T-cell (primary cell): ENCODE measurements around the gene EFCC1. TPM values are rescaled to one million over a fixed set of nuclear protein-coding genes. Genes with fewer than 3 reads are reported as not detected.
A peak's percentile ranks its signal among the peaks of the same experiment; 100 is the strongest.

ENCODE experiments used
- ATAC-seq, 4 experiments: fragments of 200-7000 bp in 3 of 4; fragments of 150-1000 bp in 1 of 4; cut with Tn5 transposase; replicated peaks in 1 of 4; 1 replicate in 3 of 4; 2 replicates in 1 of 4; pipeline ENCODE4 v1.10.0; 2021; ENCODE audit warnings: moderate library complexity in 3 of 4, mild to moderate bottlenecking in 2 of 4, moderate number of reproducible peaks in 1 of 4
- CTCF ChIA-PET, 2 donors: fragments of 300-600 bp; sonication (Branson Sonifier 250); formaldehyde crosslinking; loops; one replicate each; lab custom pipeline; 2022; ENCODE audit warnings: antibody characterized with exemption in 2 of 2; lab: Charles Lee
- POLR2A ChIA-PET, 2 donors: fragments of 300-600 bp; sonication (Branson Sonifier 250); formaldehyde crosslinking; loops; one replicate each; lab custom pipeline; 2022; ENCODE audit warnings: antibody characterized with exemption in 2 of 2; lab: Charles Lee
- DNase-seq, 35 experiments: peaks; one replicate each; pipeline versions ENCODE4 v3.0.0 to v3.0.0-alpha.2; 2013 to 2023
- H3K27ac ChIP-seq: one replicate; pipeline ENCODE4 v1.5.1; 2013; ENCODE audit warnings: low read length
- H3K27me3 ChIP-seq, 2 experiments: replicated peaks in 1 of 2; 1 replicate in 1 of 2; 2 replicates in 1 of 2; pipeline versions ENCODE4 v1.6.1 to v1.7.0; 2013; ENCODE audit warnings: low read length in 1 of 2, mixed read lengths in 1 of 2; ENCODE audit not compliant: control insufficient read depth in 2 of 2, insufficient read depth in 2 of 2; ENCODE audit errors: extremely low read depth in 1 of 2
- H3K36me3 ChIP-seq, 2 donors: 1 replicate in 1 of 2; 2 replicates in 1 of 2; pipeline versions ENCODE4 v1.6.1 to v1.7.0; 2013; ENCODE audit warnings: low read length in 1 of 2; ENCODE audit not compliant: control insufficient read depth in 2 of 2, insufficient read depth in 1 of 2; ENCODE audit errors: extremely low read depth in 1 of 2
- H3K4me1 ChIP-seq, 2 experiments: 1 replicate in 1 of 2; 2 replicates in 1 of 2; pipeline versions ENCODE4 v1.6.1 to v1.7.0; 2013; ENCODE audit warnings: low read length in 2 of 2, mixed read lengths in 1 of 2; ENCODE audit not compliant: insufficient read depth in 2 of 2, control insufficient read depth in 1 of 2; ENCODE audit errors: extremely low read depth in 1 of 2
- H3K4me3 ChIP-seq, 2 donors: 1 replicate in 1 of 2; 2 replicates in 1 of 2; pipeline versions ENCODE4 v1.5.1 to v1.7.0; 2013; ENCODE audit warnings: mild to moderate bottlenecking in 2 of 2, low read length in 1 of 2, moderate library complexity in 1 of 2; ENCODE audit not compliant: control insufficient read depth in 1 of 2; ENCODE audit errors: extremely low read depth in 1 of 2
- H3K9me3 ChIP-seq: 2 replicates; pipeline ENCODE4 v1.7.0; 2013
- H3K27ac Mint-ChIP-seq, 2 donors: one replicate each; pipeline ENCODE4 v1.8.0; 2020 to 2021; ENCODE audit warnings: mild to moderate bottlenecking in 2 of 2, mixed read lengths in 2 of 2
- H3K27me3 Mint-ChIP-seq, 2 donors: one replicate each; pipeline ENCODE4 v1.8.0; 2021 to 2022; ENCODE audit warnings: mixed read lengths in 2 of 2
- H3K36me3 Mint-ChIP-seq: one replicate; pipeline ENCODE4 v1.8.0; 2021; ENCODE audit warnings: mixed read lengths
- H3K4me1 Mint-ChIP-seq, 3 donors: one replicate each; pipeline ENCODE4 v1.8.0; 2020 to 2022; ENCODE audit warnings: mixed read lengths in 3 of 3, mild to moderate bottlenecking in 1 of 3
- H3K4me3 Mint-ChIP-seq, 3 donors: one replicate each; pipeline ENCODE4 v1.8.0; 2020 to 2022; ENCODE audit warnings: mild to moderate bottlenecking in 3 of 3, mixed read lengths in 3 of 3, moderate library complexity in 3 of 3
- H3K9me3 Mint-ChIP-seq, 3 donors: one replicate each; pipeline ENCODE4 v1.8.0; 2020 to 2022; ENCODE audit warnings: mixed read lengths in 3 of 3
- WGBS: methylation state at CpG from one replicate; pipeline ENCODE4 v1.1.5; 2013; ENCODE audit warnings: missing lambda C conversion rate; ENCODE audit not compliant: insufficient coverage; 5-methylcytosine and 5-hydroxymethylcytosine counted together
- total RNA-seq, 35 experiments: library from RNA in 6 of 35; stranded (reverse) in 6 of 35; fragments of 120-200 nt in 1 of 35; gene quantifications; one replicate each; pipeline versions ENCODE4 v1.2.1 to v1.2.4 and lab custom pipeline; 2013 to 2026

EFCC1 gene
- total RNA-seq, 5 donors from 2014 or later (not counting 1 experiment from before 2014, with no cell fraction given): 0.20 to 0.43 (median 0.30) TPM

GRCh38 chr3:128996200-128996599 is 4.9 kb upstream of the EFCC1 start:
- ChIA-PET CTCF (interaction anchor here in 1 of 2 donors (1.1 kb wide), 2 partner anchors 20 to 25 kb away, joined by 5 to 7 read pairs; no protein-coding TSS in a partner anchor), POLR2A (no interaction called here)
- H3K4me3 ChIP-seq: no peak overlapping the region
- no CpG with 5 or more reads among the region's 1 CpG for WGBS
- DNase-seq (no peak), ATAC-seq (no peak)
- Mint-ChIP-seq H3K4me3 (no peak overlapping the region), H3K36me3 (no peaks in the 10 kb centered on the region), H3K27me3 (peaks cover 0 to 15% of the 10 kb centered on the region in 2 donors), H3K27ac (no peak overlapping the region), H3K9me3 (no peaks in the 10 kb centered on the region), H3K4me1 (peaks cover 41 to 52% (median 47%) of the 10 kb centered on the region in 3 donors)
- no peak overlapping the region for H3K27ac ChIP-seq
- H3K9me3 ChIP-seq: no peaks in the 10 kb centered on the region
- peaks cover 0 to 25% of the 10 kb centered on the region in 2 experiments for H3K27me3 ChIP-seq
- H3K4me1 ChIP-seq: peaks cover 39 to 42% of the 10 kb centered on the region in 2 experiments
- H3K36me3 ChIP-seq: no peaks in the 10 kb centered on the region

- H3K27ac Mint-ChIP-seq: no peak overlapping the region
- peaks cover 0 to 30% of the 10 kb centered on the region in 2 experiments for H3K27me3 ChIP-seq
- H3K9me3 ChIP-seq: no peaks in the 10 kb centered on the region
- no peaks in the 10 kb centered on the region for H3K36me3 Mint-ChIP-seq
- ChIA-PET POLR2A (interaction anchor here in 1 of 2 donors (0.6 kb wide), 1 partner anchor 1400 kb away, joined by 5 read pairs; no protein-coding TSS in a partner anchor), CTCF (interaction anchor here in 1 of 2 donors (0.6 kb wide), 1 partner anchor 862 kb away, joined by 3 read pairs; no protein-coding TSS in a partner anchor)
- no peak overlapping the region for H3K4me3 ChIP-seq
- ATAC-seq: no peak
- H3K9me3 Mint-ChIP-seq: no peaks in the 10 kb centered on the region
- 65% methylated on average over 5 of the region's 5 CpGs for WGBS
- no peaks in the 10 kb centered on the region for H3K36me3 ChIP-seq
- H3K4me1 Mint-ChIP-seq: peaks cover 41 to 52% (median 47%) of the 10 kb centered on the region in 3 donors
- peaks cover 0 to 15% of the 10 kb centered on the region in 2 donors for H3K27me3 Mint-ChIP-seq
- DNase-seq: no peak
- H3K4me1 ChIP-seq: peaks cover 42 to 44% of the 10 kb centered on the region in 2 experiments
- H3K4me3 Mint-ChIP-seq: no peak overlapping the region
- H3K27ac ChIP-seq: no peak overlapping the region
Observed at GRCh38 chr3:128996726-128997125, 4.4 kb upstream of the EFCC1 start.

DNA sequence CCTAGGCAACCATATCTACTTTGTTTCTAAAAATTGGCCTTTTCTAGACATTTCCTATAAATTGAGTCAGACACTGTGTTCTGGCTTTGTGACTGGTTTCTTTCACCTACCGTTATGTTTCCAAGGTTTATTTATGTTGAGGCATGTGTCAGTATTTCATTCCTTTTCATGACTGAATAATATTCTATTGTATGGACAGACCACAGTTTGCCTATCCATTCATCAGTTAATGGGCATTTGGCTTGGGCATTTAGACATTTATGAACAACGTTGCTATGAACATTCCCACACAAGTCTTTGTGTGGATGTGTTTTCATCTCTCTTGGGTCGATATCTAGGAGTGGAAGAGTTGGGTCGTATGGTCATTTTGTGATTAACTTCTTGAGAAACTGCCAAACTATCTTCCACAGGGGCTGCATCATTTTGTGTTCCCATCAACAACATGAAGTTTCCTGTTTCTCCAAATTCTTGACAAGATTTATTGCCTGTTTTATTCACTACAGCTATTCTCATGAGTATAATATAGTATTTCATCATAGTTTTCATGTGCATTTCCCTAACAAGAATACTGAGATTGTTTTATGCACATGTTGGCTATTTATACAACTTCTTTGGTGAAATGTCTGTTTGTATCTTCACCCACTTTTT is 3.5 kb upstream of the EFCC1 start:
- H3K4me1 Mint-ChIP-seq: peaks cover 47 to 57% (median 53%) of the 10 kb centered on the region in 3 donors

DNA sequence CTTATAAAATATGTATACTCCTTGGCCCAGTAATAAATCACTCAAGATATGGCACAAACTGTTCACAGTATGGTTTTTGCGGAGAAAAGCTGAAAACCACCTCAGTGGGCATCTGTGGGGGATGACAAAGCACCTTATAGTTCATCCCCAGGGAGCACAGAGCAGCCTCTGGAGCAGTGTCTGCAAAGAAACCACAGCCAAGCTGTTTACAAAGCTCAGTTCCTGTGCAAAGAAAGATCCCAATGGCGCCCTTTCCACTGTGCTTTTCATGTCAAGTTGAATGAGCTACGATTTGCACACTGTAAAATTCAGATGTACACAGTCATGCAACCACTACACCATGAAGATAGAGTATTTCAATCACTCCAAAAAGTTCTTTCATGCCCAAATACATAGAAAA is 2.5 kb upstream of the EFCC1 start:
- H3K36me3 ChIP-seq: no peaks in the 10 kb centered on the region
- H3K4me1 ChIP-seq: peaks cover 42 to 52% of the 10 kb centered on the region in 2 experiments
- H3K27me3 ChIP-seq: peaks cover 0 to 42% of the 10 kb centered on the region in 2 experiments
- H3K4me3 ChIP-seq: no peak overlapping the region
- no peak overlapping the region for H3K27ac ChIP-seq
- Mint-ChIP-seq H3K9me3 (no peaks in the 10 kb centered on the region), H3K36me3 (no peaks in the 10 kb centered on the region), H3K27me3 (peaks cover 14 to 29% of the 10 kb centered on the region in 2 donors), H3K4me1 (peaks cover 52 to 61% (median 54%) of the 10 kb centered on the region in 3 donors), H3K4me3 (peak overlapping the region in 1 of 3 donors; percentile 54), H3K27ac (no peak overlapping the region)
- H3K9me3 ChIP-seq: no peaks in the 10 kb centered on the region
- 44% methylated on average over 1 of the region's 3 CpGs for WGBS
- POLR2A ChIA-PET: interaction anchor here (0.6 kb wide), 2 partner anchors 122 to 310 kb away, joined by 3 to 8 read pairs; no protein-coding TSS in a partner anchor
- CTCF ChIA-PET: interaction anchor here (0.5 to 1.3 kb wide), 6 partner anchors 17 to 264 kb away, joined by 3 to 7 read pairs (median 5); no protein-coding TSS in a partner anchor
- ATAC-seq: no peak
- peak in 1 of 35 experiments; percentile 16 for DNase-seq

More for the DNA sequence above, 3.5 kb upstream of the EFCC1 start:
- peaks cover 0 to 38% of the 10 kb centered on the region in 2 experiments for H3K27me3 ChIP-seq
- H3K4me3 ChIP-seq: no peak overlapping the region
- peaks cover 42 to 51% of the 10 kb centered on the region in 2 experiments for H3K4me1 ChIP-seq
- ATAC-seq (no peak), DNase-seq (no peak)
- no CpG with 5 or more reads among the region's 4 CpGs for WGBS
- H3K27ac Mint-ChIP-seq: no peak overlapping the region
- H3K9me3 ChIP-seq: no peaks in the 10 kb centered on the region
- H3K36me3 Mint-ChIP-seq: no peaks in the 10 kb centered on the region
- H3K4me3 Mint-ChIP-seq: no peak overlapping the region
- no peak overlapping the region for H3K27ac ChIP-seq
- POLR2A ChIA-PET: no interaction called here
- H3K27me3 Mint-ChIP-seq: peaks cover 6 to 21% of the 10 kb centered on the region in 2 donors
- no peaks in the 10 kb centered on the region for H3K9me3 Mint-ChIP-seq
- H3K36me3 ChIP-seq: no peaks in the 10 kb centered on the region
- CTCF ChIA-PET: interaction anchor here in 1 of 2 donors (0.6 to 1.0 kb wide), 2 partner anchors 30 to 265 kb away, joined by 4 to 6 read pairs; no protein-coding TSS in a partner anchor

DNA sequence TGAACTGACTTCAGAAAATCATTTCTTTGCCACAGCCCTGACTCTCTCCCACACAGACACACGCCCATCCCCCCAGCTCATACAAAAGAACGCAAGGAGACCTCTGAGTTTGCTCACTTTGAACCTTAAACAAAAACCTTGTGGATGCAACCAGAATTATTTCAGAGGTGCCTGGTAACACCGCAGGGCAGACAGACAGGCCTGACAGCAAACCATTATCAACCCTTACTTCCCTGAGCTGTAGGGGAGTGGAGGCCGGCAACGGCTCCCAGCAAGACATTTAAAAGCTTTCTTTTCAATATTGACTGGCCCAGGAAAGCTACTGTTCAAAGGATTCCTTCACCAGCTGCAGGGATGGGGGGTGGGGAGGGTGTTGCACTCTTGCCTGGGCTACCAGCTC is 2.0 kb upstream of the EFCC1 start:
- WGBS: 80% methylated on average over 1 of the region's 5 CpGs
- Histone ChIP-seq H3K9me3 (no peaks in the 10 kb centered on the region), H3K4me1 (peaks cover 42 to 51% of the 10 kb centered on the region in 2 experiments), H3K4me3 (no peak overlapping the region), H3K36me3 (no peaks in the 10 kb centered on the region), H3K27me3 (peaks cover 0 to 45% of the 10 kb centered on the region in 2 experiments), H3K27ac (no peak overlapping the region)
- Mint-ChIP-seq H3K27ac (peak overlapping the region in 1 of 2 donors; percentile 71), H3K36me3 (no peaks in the 10 kb centered on the region), H3K4me1 (peaks cover 52 to 60% (median 53%) of the 10 kb centered on the region in 3 donors), H3K9me3 (no peaks in the 10 kb centered on the region), H3K4me3 (peak overlapping the region in 2 of 3 donors; percentile 7 to 54), H3K27me3 (peaks cover 14 to 29% of the 10 kb centered on the region in 2 donors)
- DNase-seq: no peak
- ChIA-PET CTCF (interaction anchor here (0.5 to 1.3 kb wide), 9 partner anchors 9 to 415 kb away, joined by 3 to 7 read pairs (median 4); no protein-coding TSS in a partner anchor), POLR2A (interaction anchor here (0.6 to 0.7 kb wide), 3 partner anchors 123 to 309 kb away, joined by 3 to 8 read pairs (median 6); no protein-coding TSS in a partner anchor)
- no peak for ATAC-seq

DNA sequence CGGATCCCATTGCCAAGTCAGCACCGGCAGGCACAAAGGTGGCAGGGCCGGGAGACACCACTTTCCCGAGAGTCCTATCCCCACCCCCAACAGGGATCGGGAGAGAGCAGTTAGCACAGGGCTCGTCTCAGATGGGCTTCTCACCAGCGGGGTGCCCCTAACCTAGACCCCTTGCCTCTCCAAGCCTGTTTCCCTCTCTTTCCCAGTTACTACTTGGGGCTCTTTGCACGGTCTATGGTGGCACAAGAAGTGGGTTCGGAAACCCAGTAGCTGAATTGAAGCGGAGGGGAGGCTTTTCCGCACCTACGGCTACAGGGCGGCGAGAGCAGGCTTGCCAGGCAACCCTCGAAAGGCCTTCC is 383 bp upstream of the EFCC1 start:
- DNase-seq: no peak
- no peaks in the 10 kb centered on the region for H3K9me3 Mint-ChIP-seq
- peaks cover 50 to 60% (median 50%) of the 10 kb centered on the region in 3 donors for H3K4me1 Mint-ChIP-seq
- H3K36me3 Mint-ChIP-seq: no peaks in the 10 kb centered on the region
- 81% methylated on average over 12 of the region's 15 CpGs for WGBS
- no peak overlapping the region for H3K27ac ChIP-seq
- peak overlapping the region in 1 of 2 donors; percentile 72 for H3K4me3 ChIP-seq
- peaks cover 31 to 49% of the 10 kb centered on the region in 2 experiments for H3K4me1 ChIP-seq
- ChIA-PET POLR2A (no interaction called here), CTCF (interaction anchor here in 1 of 2 donors (1.0 kb wide), 1 partner anchor 31 kb away, joined by 13 read pairs; no protein-coding TSS in a partner anchor)
- H3K27ac Mint-ChIP-seq: no peak overlapping the region
- no peaks in the 10 kb centered on the region for H3K36me3 ChIP-seq
- ATAC-seq: no peak
- H3K27me3 ChIP-seq: peaks cover 0 to 51% of the 10 kb centered on the region in 2 experiments
- no peaks in the 10 kb centered on the region for H3K9me3 ChIP-seq
- H3K27me3 Mint-ChIP-seq: peaks cover 14 to 33% of the 10 kb centered on the region in 2 donors
- peak overlapping the region; percentile 34 to 82 (median 34) for H3K4me3 Mint-ChIP-seq
